K562 (cell line): ENCODE data around the gene AK5. TPM values are rescaled to one million over a fixed set of nuclear protein-coding genes. Genes with fewer than 3 reads are reported as not detected.

Experiments
- CHD7 ChIP-seq: fragments of 200-600 bp; sonication (generic); IDR thresholded peaks from one replicate; pipeline ENCODE4 v1.6.1; 2012; ENCODE audit warnings: mild to moderate bottlenecking, low read depth, low read length, inconsistent platforms
- SNIP1 ChIP-seq: fragments of 450-650 bp; IDR thresholded peaks from 2 replicates; pipeline ENCODE4 v1.7.1; 2017; ENCODE audit warnings: low read depth, mild to moderate bottlenecking
- TFAP4 ChIP-seq: sonication (generic); formaldehyde crosslinking; IDR thresholded peaks from 2 replicates; pipeline ENCODE4 v1.8.0; 2022; ENCODE audit warnings: missing genetic modification reagents, mild to moderate bottlenecking, moderate library complexity, borderline replicate concordance
- polyA plus RNA-seq, 8 experiments: library from polyadenylated mRNA; depleted of rRNA in 4 of 8; stranded (reverse) in 5 of 8; unstranded in 3 of 8; fragments of >200 nt; fragmentation: Nextera tagmentation in 2 of 8; fragmentation: Illumina TruSeq in 1 of 8; extraction: Ambion mirVana in 2 of 8; extraction: Trizol in 1 of 8; gene quantifications; 2 replicates each; pipeline versions ENCODE4 v1.2.1 to v1.2.3, GENCODE V29; 2011 to 2014; ENCODE audit warnings: inconsistent platforms in 1 of 8, missing spikeins in 1 of 8
- total RNA-seq, 7 experiments: library from RNA; depleted of rRNA in 6 of 7; stranded (reverse); fragments of >200 nt in 6 of 7; fragmentation: Illumina TruSeq in 2 of 7; extraction: Trizol in 2 of 7; gene quantifications; 2 replicates each; pipeline versions ENCODE4 v1.2.1 to v1.2.3, GENCODE V29; 2011 to 2021; ENCODE audit warnings: low replicate concordance in 1 of 7

AK5 gene
- total and polyA plus RNA-seq, 9 of the 15 experiments (the other 6 are each of a cell fraction or from before 2014, with no cell fraction given), result 0.06 TPM; not detected in 8

DNA sequence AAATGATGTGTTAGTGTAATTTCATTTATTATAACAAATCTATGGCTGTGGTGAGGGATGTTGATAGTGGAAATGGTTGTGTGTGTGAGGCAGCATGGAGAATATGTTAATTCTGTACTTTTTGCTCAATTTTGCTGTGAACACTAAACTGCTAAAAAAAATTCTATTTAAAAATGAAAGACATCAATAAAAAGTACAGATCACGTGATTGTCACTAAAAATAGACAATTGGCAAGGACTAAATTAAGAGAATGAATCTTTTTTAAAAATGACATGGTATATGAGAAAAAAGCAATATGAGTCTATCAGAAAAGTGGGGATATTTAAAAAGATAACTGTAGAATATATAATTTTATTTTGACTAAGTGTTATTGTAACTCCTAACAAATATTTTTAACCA, 46.9 kb upstream of the AK5 start (continued):
- TF ChIP-seq CHD7 (no peak), SNIP1 (no peak), TFAP4 (CRISPR knock-in tag) (no peak)
